B cell (primary cell): ENCODE results near the gene SLN. TPM values are rescaled to one million over a fixed set of nuclear protein-coding genes. Genes with fewer than 3 reads are reported as not detected.

Experiments
- ATAC-seq: fragments of 200-7000 bp; cut with Tn5 transposase; one replicate; pipeline ENCODE4 v1.10.0; 2021; ENCODE audit warnings: low read depth, mild to moderate bottlenecking, moderate number of reproducible peaks, moderate library complexity
- CTCF ChIA-PET: fragments of 350-600 bp; sonication (Branson Sonifier 250); formaldehyde crosslinking; loops from one replicate; lab custom pipeline; 2021; ENCODE audit warnings: antibody characterized with exemption, inconsistent platforms; lab: Charles Lee
- POLR2A ChIA-PET: fragments of 350-600 bp; sonication (Branson Sonifier 250); formaldehyde crosslinking; loops from one replicate; lab custom pipeline; 2021; ENCODE audit warnings: antibody characterized with exemption; lab: Charles Lee
- DNase-seq: peaks from one replicate; pipeline ENCODE4 v3.0.0; 2013
- H2AFZ ChIP-seq: 2 replicates; pipeline ENCODE4 v1.6.1; 2012; ENCODE audit warnings: mild to moderate bottlenecking, low read depth, low read length; ENCODE audit not compliant: insufficient read depth, poor library complexity, severe bottlenecking
- H3K27ac ChIP-seq, 2 donors: 1 replicate in 1 of 2; 2 replicates in 1 of 2; pipeline ENCODE4 v1.5.1; 2012 to 2013; ENCODE audit warnings: low read length in 2 of 2, mild to moderate bottlenecking in 2 of 2, moderate library complexity in 1 of 2
- H3K27me3 ChIP-seq, 4 experiments: fragments of 200-600 bp in 1 of 4; sonication (generic) in 1 of 4; replicated peaks in 1 of 4; 1 replicate in 2 of 4; 2 replicates in 2 of 4; pipeline versions ENCODE4 v1.6.1 to v1.7.0; 2013 to 2016; ENCODE audit warnings: low read length in 3 of 4, mild to moderate bottlenecking in 2 of 4, mixed read lengths in 1 of 4, moderate library complexity in 1 of 4; ENCODE audit not compliant: insufficient read depth in 4 of 4, control insufficient read depth in 3 of 4; ENCODE audit errors: control extremely low read depth in 1 of 4
- H3K36me3 ChIP-seq, 2 experiments: replicated peaks in 1 of 2; 1 replicate in 1 of 2; 2 replicates in 1 of 2; pipeline versions ENCODE4 v1.6.1 to v1.7.1; 2013; ENCODE audit warnings: low read length in 1 of 2; ENCODE audit not compliant: insufficient read depth in 2 of 2, control insufficient read depth in 1 of 2; ENCODE audit errors: control extremely low read depth in 1 of 2, extremely low read depth in 1 of 2
- H3K4me1 ChIP-seq, 2 donors: fragments of 200-600 bp in 1 of 2; sonication (generic) in 1 of 2; 1 replicate in 1 of 2; 2 replicates in 1 of 2; pipeline versions ENCODE4 v1.5.1 to v1.6.1; 2013 to 2017; ENCODE audit warnings: low read length in 2 of 2; ENCODE audit not compliant: control insufficient read depth in 2 of 2, insufficient read depth in 2 of 2
- H3K4me2 ChIP-seq: replicated peaks from 2 replicates; pipeline ENCODE3; 2012; ENCODE audit warnings: mild to moderate bottlenecking, low read depth, low read length; ENCODE audit not compliant: poor library complexity, severe bottlenecking
- H3K4me3 ChIP-seq, 5 experiments: fragments of 200-600 bp in 1 of 5; sonication (generic) in 1 of 5; 1 replicate in 3 of 5; 2 replicates in 2 of 5; pipeline versions ENCODE4 v1.5.1 to v1.7.0; 2011 to 2016; ENCODE audit warnings: low read length in 4 of 5, mild to moderate bottlenecking in 4 of 5, low read depth in 2 of 5, control low read depth in 1 of 5, moderate library complexity in 1 of 5; ENCODE audit not compliant: insufficient read depth in 1 of 5; ENCODE audit errors: control extremely low read depth in 1 of 5, extremely low read depth in 1 of 5
- H3K79me2 ChIP-seq: fragments of 200-600 bp; sonication (generic); one replicate; pipeline ENCODE4 v1.6.0; 2016; ENCODE audit warnings: low read length; ENCODE audit not compliant: control insufficient read depth, insufficient read depth
- H3K9ac ChIP-seq: fragments of 200-600 bp; sonication (generic); 2 replicates; pipeline ENCODE4 v1.6.1; 2017; ENCODE audit warnings: mild to moderate bottlenecking, low read length, moderate library complexity
- H3K9me3 ChIP-seq, 3 donors: one replicate each; pipeline versions ENCODE4 v1.6.1 to v1.7.1; 2013; ENCODE audit warnings: low read length in 2 of 3; ENCODE audit not compliant: control insufficient read depth in 2 of 3, insufficient read depth in 1 of 3; ENCODE audit errors: control extremely low read depth in 1 of 3
- H4K20me1 ChIP-seq: 2 replicates; pipeline ENCODE4 v1.6.0; 2012; ENCODE audit warnings: mild to moderate bottlenecking, low read length; ENCODE audit not compliant: insufficient read depth, control insufficient read depth, poor library complexity, severe bottlenecking
- H3K27ac Mint-ChIP-seq: one replicate; pipeline ENCODE4 v1.8.0; 2021; ENCODE audit warnings: mixed read lengths
- H3K27me3 Mint-ChIP-seq: one replicate; pipeline ENCODE4 v1.8.0; 2021; ENCODE audit warnings: mixed read lengths
- H3K4me1 Mint-ChIP-seq: one replicate; pipeline ENCODE4 v1.8.0; 2021; ENCODE audit warnings: mixed read lengths
- H3K4me3 Mint-ChIP-seq: one replicate; pipeline ENCODE4 v1.8.0; 2021; ENCODE audit warnings: mixed read lengths
- H3K9me3 Mint-ChIP-seq: one replicate; pipeline ENCODE4 v1.8.0; 2022; ENCODE audit warnings: mixed read lengths; ENCODE audit not compliant: insufficient read depth
- EZH2 ChIP-seq: IDR thresholded peaks from 2 replicates; pipeline ENCODE4 v1.6.1; 2012; ENCODE audit warnings: borderline replicate concordance, low read depth, mild to moderate bottlenecking, moderate library complexity, low read length; ENCODE audit not compliant: insufficient read depth, poor library complexity, severe bottlenecking
- WGBS: methylation state at CpG from one replicate; pipeline ENCODE4 v1.1.5; 2013; ENCODE audit warnings: missing lambda C conversion rate; ENCODE audit not compliant: insufficient coverage; 5-methylcytosine and 5-hydroxymethylcytosine counted together
- intact Hi-C: fragments of 100-400 bp; cut with micrococcal nuclease; formaldehyde crosslinking; loops from one replicate; pipeline ENCODE4 v1.10.0; 2022
- polyA plus RNA-seq: library from polyadenylated mRNA; depleted of rRNA; stranded (reverse); fragments of >200 nt; gene quantifications from 2 replicates; pipeline ENCODE4 v1.2.3, GENCODE V29; 2012
- total RNA-seq, 2 donors: library from RNA; stranded (reverse); fragments of 120-200 nt in 1 of 2; gene quantifications; 1 replicate in 1 of 2; 2 replicates in 1 of 2; pipeline versions ENCODE4 v1.2.3 to v1.2.4, GENCODE V29; 2013 to 2022
- TF ChIP-seq, protein P1 (sequence below): fragments of 200-600 bp; IDR thresholded peaks from one replicate; pipeline ENCODE4 v1.8.0; 2022; ENCODE audit warnings: antibody characterized with exemption, mild to moderate bottlenecking

The SLN gene
- total and polyA plus RNA-seq, 2 donors (not counting 1 experiment from before 2014, with no cell fraction given), result not detected

GRCh38 chr11:107706531-107706930, 5.3 kb downstream of the SLN start:
- no CpG with 5 or more reads among the region's 2 CpGs for WGBS
- H3K9me3 ChIP-seq, result no peaks in the 10 kb centered on the region
- TF ChIP-seq EZH2, result no peak
- TF ChIP-seq, protein P1, sequence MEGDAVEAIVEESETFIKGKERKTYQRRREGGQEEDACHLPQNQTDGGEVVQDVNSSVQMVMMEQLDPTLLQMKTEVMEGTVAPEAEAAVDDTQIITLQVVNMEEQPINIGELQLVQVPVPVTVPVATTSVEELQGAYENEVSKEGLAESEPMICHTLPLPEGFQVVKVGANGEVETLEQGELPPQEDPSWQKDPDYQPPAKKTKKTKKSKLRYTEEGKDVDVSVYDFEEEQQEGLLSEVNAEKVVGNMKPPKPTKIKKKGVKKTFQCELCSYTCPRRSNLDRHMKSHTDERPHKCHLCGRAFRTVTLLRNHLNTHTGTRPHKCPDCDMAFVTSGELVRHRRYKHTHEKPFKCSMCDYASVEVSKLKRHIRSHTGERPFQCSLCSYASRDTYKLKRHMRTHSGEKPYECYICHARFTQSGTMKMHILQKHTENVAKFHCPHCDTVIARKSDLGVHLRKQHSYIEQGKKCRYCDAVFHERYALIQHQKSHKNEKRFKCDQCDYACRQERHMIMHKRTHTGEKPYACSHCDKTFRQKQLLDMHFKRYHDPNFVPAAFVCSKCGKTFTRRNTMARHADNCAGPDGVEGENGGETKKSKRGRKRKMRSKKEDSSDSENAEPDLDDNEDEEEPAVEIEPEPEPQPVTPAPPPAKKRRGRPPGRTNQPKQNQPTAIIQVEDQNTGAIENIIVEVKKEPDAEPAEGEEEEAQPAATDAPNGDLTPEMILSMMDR, result no peak
- H3K27ac ChIP-seq, result no peak overlapping the region
- H3K4me3 Mint-ChIP-seq, result no peak overlapping the region
- ATAC-seq (no peak), DNase-seq (no peak)
- H3K27me3 Mint-ChIP-seq, result peaks cover 40% of the 10 kb centered on the region
- H3K4me1 Mint-ChIP-seq, result no peaks in the 10 kb centered on the region
- no peak overlapping the region for H3K9ac ChIP-seq
- H3K36me3 ChIP-seq, result no peaks in the 10 kb centered on the region
- peaks cover 0 to 3% (median 0%) of the 10 kb centered on the region in 4 experiments for H3K27me3 ChIP-seq
- no peaks in the 10 kb centered on the region for H3K9me3 Mint-ChIP-seq
- intact Hi-C loops, result no loop called here
- no peak overlapping the region for H3K27ac Mint-ChIP-seq
- no peaks in the 10 kb centered on the region for H4K20me1 ChIP-seq
- no peak overlapping the region for H3K4me2 ChIP-seq
- H3K4me1 ChIP-seq, result no peaks in the 10 kb centered on the region
- POLR2A ChIA-PET, result no interaction called here
- no peaks in the 10 kb centered on the region for H3K79me2 ChIP-seq
- CTCF ChIA-PET, result no interaction called here
- no peak overlapping the region for H2AFZ ChIP-seq
- H3K4me3 ChIP-seq, result no peak overlapping the region

- intact Hi-C loops, result no loop called here
- ChIA-PET POLR2A (no interaction called here), CTCF (no interaction called here)
- Histone ChIP-seq H3K9ac (no peak overlapping the region), H3K4me2 (no peak overlapping the region), H3K36me3 (no peaks in the 10 kb centered on the region), H2AFZ (no peak overlapping the region), H3K79me2 (no peaks in the 10 kb centered on the region), H3K27me3 (peaks cover 0 to 3% (median 0%) of the 10 kb centered on the region in 4 experiments), H4K20me1 (no peaks in the 10 kb centered on the region), H3K9me3 (no peaks in the 10 kb centered on the region), H3K4me1 (no peaks in the 10 kb centered on the region), H3K4me3 (no peak overlapping the region), H3K27ac (no peak overlapping the region)
- H3K4me1 Mint-ChIP-seq, result no peaks in the 10 kb centered on the region
- 100% methylated on average over 2 of the region's 2 CpGs for WGBS
- no peaks in the 10 kb centered on the region for H3K9me3 Mint-ChIP-seq
- no peak for DNase-seq
- TF ChIP-seq, protein P1, result no peak
- no peak for TF ChIP-seq EZH2
- H3K4me3 Mint-ChIP-seq, result no peak overlapping the region
- peaks cover 35% of the 10 kb centered on the region for H3K27me3 Mint-ChIP-seq
- no peak for ATAC-seq
- H3K27ac Mint-ChIP-seq, result no peak overlapping the region
Observed at GRCh38 chr11:107705027-107705426, 6.8 kb downstream of the SLN start.
